Measurements from ENCODE around the gene SCN1A.
"Not testable (repeated sequence)": the region's sequence is repeated elsewhere in the genome, so short reads cannot be mapped to it uniquely, and the experiment has no call there.

SCN1A gene

DNA sequence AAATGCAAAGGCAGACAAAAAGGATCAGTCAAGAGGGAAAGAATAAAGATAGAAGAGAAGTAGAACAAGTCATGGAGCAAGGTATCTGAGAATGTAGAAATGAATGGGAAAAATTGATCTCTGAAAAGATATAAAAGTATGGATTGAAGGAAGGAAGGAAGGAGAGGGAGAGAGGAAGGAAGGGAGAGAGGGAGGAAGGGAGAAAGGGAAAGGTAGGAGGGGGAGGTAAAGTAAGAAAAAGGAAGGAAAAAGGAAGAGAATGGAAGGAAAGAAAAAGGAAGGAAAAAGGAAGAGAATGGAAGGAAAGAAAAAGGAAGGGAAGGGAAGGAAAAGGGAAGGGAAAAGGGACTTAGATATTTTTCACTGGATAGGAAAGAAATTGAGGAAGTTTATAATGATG, 142.7 kb downstream of the SCN1A start:
- H3K9ac ChIP-seq (ENCODE audit: insufficient read length, low read depth), result no peak overlapping the region
- H3K36me3 ChIP-seq (ENCODE audit: insufficient read depth, insufficient read length, low read length), result no peaks in the 10 kb centered on the region
- H3K4me1 ChIP-seq (ENCODE audit: insufficient read depth, insufficient read length), result no peaks in the 10 kb centered on the region
- no peaks in the 10 kb centered on the region for H3K27me3 ChIP-seq (ENCODE audit: insufficient read depth, insufficient read length)
- no peak for DNase-seq (ENCODE audit: low read depth, low spot score)
- no peak for TF ChIP-seq YY1 (IDR thresholded peaks at IDR 0.05; ENCODE audit: insufficient read depth, insufficient read length)
- no peak for TF ChIP-seq ZNF274 (IDR thresholded peaks at IDR 0.05; ENCODE audit: low read depth, low read length)
- TF ChIP-seq SUZ12 (IDR thresholded peaks at IDR 0.05; ENCODE audit: extremely low read depth, insufficient read depth, insufficient read length), result no peak
- H3K9me3 ChIP-seq (ENCODE audit: insufficient read depth, low read length), result no peaks in the 10 kb centered on the region
- H3K4me3 ChIP-seq (ENCODE audit: insufficient read length, low read depth), result no peak overlapping the region

DNA sequence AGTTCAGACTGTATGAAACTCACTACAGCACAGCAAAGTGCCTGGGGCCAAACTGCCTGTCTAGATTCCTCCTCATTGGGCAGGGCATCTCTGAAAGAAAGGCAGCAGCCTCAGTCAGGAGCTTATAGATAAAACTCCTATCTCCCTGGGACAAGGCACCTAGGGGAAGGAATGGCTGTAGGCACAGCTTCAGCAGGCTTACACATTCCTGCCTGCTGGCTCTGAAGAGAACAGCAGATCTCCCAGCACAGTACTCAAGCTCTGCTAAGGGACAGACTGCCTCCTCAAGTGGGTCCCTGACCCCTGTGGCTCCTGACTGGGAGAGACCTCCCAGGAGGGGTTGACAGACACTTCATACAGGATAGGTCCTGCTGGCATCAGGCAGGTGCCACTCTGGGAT, 155.7 kb downstream of the SCN1A start:
- not testable (repeated sequence) for H3K4me3 ChIP-seq (ENCODE audit: insufficient read length, low read depth); H3K4me1 ChIP-seq (ENCODE audit: insufficient read depth, insufficient read length); H3K36me3 ChIP-seq (ENCODE audit: insufficient read depth, insufficient read length, low read length); H3K9ac ChIP-seq (ENCODE audit: insufficient read length, low read depth); H3K27me3 ChIP-seq (ENCODE audit: insufficient read depth, insufficient read length); DNase-seq (ENCODE audit: low read depth, low spot score); H3K9me3 ChIP-seq (ENCODE audit: insufficient read depth, low read length)

DNA sequence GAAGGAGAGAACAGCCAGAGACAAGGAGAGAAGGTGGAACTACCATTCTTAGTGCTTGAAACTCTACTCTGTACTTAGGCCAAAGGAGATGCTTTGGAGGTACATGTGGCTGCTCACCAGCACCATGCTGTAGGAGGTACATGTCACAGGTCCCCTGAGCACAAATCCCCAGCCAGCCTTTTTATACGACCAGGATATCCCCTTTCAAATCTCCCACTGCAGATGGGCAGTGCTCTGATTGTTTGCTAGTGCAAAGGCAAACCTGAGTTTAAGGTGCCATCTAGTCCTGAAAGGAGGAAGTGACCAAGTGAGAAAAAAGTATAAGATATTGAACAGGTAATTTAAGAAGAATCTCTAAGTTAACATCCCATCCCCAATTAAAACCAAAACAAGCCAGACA, 157.2 kb downstream of the SCN1A start:
- H3K27me3 ChIP-seq (ENCODE audit: insufficient read depth, insufficient read length), result no peaks in the 10 kb centered on the region
- H3K4me3 ChIP-seq (ENCODE audit: insufficient read length, low read depth), result no peak overlapping the region
- H3K4me1 ChIP-seq (ENCODE audit: insufficient read depth, insufficient read length), result no peaks in the 10 kb centered on the region
- DNase-seq (ENCODE audit: low read depth, low spot score), result no peak
- no peaks in the 10 kb centered on the region for H3K9me3 ChIP-seq (ENCODE audit: insufficient read depth, low read length)
- TF ChIP-seq SUZ12 (IDR thresholded peaks at IDR 0.05; ENCODE audit: extremely low read depth, insufficient read depth, insufficient read length) (no peak), ZNF274 (IDR thresholded peaks at IDR 0.05; ENCODE audit: low read depth, low read length) (no peak), YY1 (IDR thresholded peaks at IDR 0.05; ENCODE audit: insufficient read depth, insufficient read length) (no peak)
- no peaks in the 10 kb centered on the region for H3K36me3 ChIP-seq (ENCODE audit: insufficient read depth, insufficient read length, low read length)
- no peak overlapping the region for H3K9ac ChIP-seq (ENCODE audit: insufficient read length, low read depth)

DNA sequence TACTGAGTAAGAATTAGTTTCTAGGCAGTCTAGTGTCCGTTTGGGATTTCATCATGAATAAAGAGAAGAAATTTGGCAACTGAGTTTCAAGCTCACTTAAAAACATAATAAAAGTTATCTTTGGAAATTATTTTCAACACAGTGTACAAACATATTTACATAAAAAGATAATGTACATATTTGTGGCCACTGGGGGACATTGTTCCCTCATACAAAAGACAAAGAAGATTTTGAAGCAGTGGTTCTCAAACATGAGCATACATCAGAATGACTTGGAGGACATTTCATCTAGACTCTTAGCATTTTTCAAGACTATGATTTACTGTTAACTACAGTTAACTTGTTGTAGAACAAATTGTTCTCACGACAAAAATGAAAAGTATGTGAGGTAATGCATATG, 158.6 kb downstream of the SCN1A start:
- H3K4me1 ChIP-seq (ENCODE audit: insufficient read depth, insufficient read length), result no peaks in the 10 kb centered on the region
- no peaks in the 10 kb centered on the region for H3K9me3 ChIP-seq (ENCODE audit: insufficient read depth, low read length)
- TF ChIP-seq YY1 (IDR thresholded peaks at IDR 0.05; ENCODE audit: insufficient read depth, insufficient read length) (no peak), ZNF274 (IDR thresholded peaks at IDR 0.05; ENCODE audit: low read depth, low read length) (no peak), SUZ12 (IDR thresholded peaks at IDR 0.05; ENCODE audit: extremely low read depth, insufficient read depth, insufficient read length) (no peak)
- DNase-seq (ENCODE audit: low read depth, low spot score), result no peak
- no peak overlapping the region for H3K9ac ChIP-seq (ENCODE audit: insufficient read length, low read depth)
- H3K27me3 ChIP-seq (ENCODE audit: insufficient read depth, insufficient read length), result no peaks in the 10 kb centered on the region
- no peaks in the 10 kb centered on the region for H3K36me3 ChIP-seq (ENCODE audit: insufficient read depth, insufficient read length, low read length)
- H3K4me3 ChIP-seq (ENCODE audit: insufficient read length, low read depth), result no peak overlapping the region

DNA sequence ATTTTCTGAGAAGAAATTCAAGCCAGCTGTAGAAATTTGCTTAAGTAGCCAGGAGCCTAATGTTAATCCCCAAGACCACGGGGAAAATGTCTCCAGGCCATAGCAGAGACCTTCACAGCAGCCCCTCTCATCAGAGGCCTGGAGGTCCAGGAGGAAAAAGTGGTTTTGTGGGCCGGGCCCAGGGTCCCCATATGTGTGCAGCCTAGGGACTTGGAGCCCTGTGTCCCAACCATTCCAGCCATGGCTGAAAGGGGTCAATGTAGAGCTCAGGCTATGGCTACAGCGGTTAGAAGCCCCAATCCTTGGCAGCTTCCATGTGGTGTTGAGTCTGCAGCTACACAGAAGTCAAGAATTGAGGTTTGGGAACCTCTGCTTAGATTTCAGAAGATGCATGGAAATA, 160.1 kb downstream of the SCN1A start:
- TF ChIP-seq ZNF274 (IDR thresholded peaks at IDR 0.05; ENCODE audit: low read depth, low read length), result no peak
- no peak for TF ChIP-seq YY1 (IDR thresholded peaks at IDR 0.05; ENCODE audit: insufficient read depth, insufficient read length)
- no peak for TF ChIP-seq SUZ12 (IDR thresholded peaks at IDR 0.05; ENCODE audit: extremely low read depth, insufficient read depth, insufficient read length)
- DNase-seq (ENCODE audit: low read depth, low spot score), result no peak
- no peak overlapping the region for H3K9ac ChIP-seq (ENCODE audit: insufficient read length, low read depth)
- no peaks in the 10 kb centered on the region for H3K36me3 ChIP-seq (ENCODE audit: insufficient read depth, insufficient read length, low read length)
- no peaks in the 10 kb centered on the region for H3K27me3 ChIP-seq (ENCODE audit: insufficient read depth, insufficient read length)
- H3K9me3 ChIP-seq (ENCODE audit: insufficient read depth, low read length), result no peaks in the 10 kb centered on the region
- no peak overlapping the region for H3K4me3 ChIP-seq (ENCODE audit: insufficient read length, low read depth)
- H3K4me1 ChIP-seq (ENCODE audit: insufficient read depth, insufficient read length), result no peaks in the 10 kb centered on the region

DNA sequence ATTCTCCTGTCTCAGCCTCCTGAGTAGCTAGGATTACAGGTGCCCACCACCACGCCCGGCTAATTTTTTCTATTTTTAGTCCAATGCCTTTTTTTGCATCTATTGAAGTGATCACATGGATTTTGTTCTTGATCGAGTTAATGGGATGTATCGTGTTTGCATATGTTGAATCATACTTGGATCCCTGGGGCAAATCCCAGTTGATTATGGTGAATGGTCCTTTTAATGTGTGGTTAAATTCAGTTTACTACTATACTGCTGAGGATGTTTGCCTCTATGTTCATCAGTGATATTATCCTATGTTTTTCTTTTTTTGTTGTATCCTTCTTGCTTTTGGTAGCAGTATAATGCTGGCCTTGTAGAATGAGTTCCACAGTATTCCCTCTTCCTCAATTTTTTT, 166.0 kb downstream of the SCN1A start:
- H3K27me3 ChIP-seq (ENCODE audit: insufficient read depth, insufficient read length), result no peaks in the 10 kb centered on the region
- no peaks in the 10 kb centered on the region for H3K4me1 ChIP-seq (ENCODE audit: insufficient read depth, insufficient read length)
- H3K36me3 ChIP-seq (ENCODE audit: insufficient read depth, insufficient read length, low read length), result no peaks in the 10 kb centered on the region
- DNase-seq (ENCODE audit: low read depth, low spot score), result no peak
- peaks cover 11% of the 10 kb centered on the region; the same call in 1 of the 2 replicates for H3K9me3 ChIP-seq (ENCODE audit: insufficient read depth, low read length)
- TF ChIP-seq ZNF274 (IDR thresholded peaks at IDR 0.05; ENCODE audit: low read depth, low read length) (no peak), SUZ12 (IDR thresholded peaks at IDR 0.05; ENCODE audit: extremely low read depth, insufficient read depth, insufficient read length) (no peak), YY1 (IDR thresholded peaks at IDR 0.05; ENCODE audit: insufficient read depth, insufficient read length) (no peak)
- H3K4me3 ChIP-seq (ENCODE audit: insufficient read length, low read depth), result no peak overlapping the region
- no peak overlapping the region for H3K9ac ChIP-seq (ENCODE audit: insufficient read length, low read depth)

DNA sequence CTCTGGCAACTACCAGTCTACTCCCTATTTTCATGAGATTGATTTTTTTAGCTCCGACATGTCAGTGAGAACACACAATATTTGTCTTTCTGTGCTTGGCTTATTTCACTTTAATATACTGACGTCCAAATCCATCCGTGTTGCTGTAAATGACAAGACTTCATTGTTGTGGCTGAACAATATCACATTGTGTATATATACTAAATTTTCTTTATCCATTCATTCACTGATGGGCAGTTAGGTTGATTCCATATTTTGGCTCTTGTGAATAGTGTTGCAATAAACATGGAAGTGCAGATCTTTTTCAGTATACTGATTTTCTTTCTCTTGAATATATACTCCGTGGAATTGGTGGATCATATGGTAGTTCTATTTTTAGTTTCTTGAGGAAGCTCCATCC, 168.4 kb downstream of the SCN1A start:
- Histone ChIP-seq H3K4me3 (ENCODE audit: insufficient read length, low read depth) (no peak overlapping the region), H3K27me3 (ENCODE audit: insufficient read depth, insufficient read length) (no peaks in the 10 kb centered on the region), H3K36me3 (ENCODE audit: insufficient read depth, insufficient read length, low read length) (no peaks in the 10 kb centered on the region), H3K4me1 (ENCODE audit: insufficient read depth, insufficient read length) (no peaks in the 10 kb centered on the region), H3K9ac (ENCODE audit: insufficient read length, low read depth) (no peak overlapping the region), H3K9me3 (ENCODE audit: insufficient read depth, low read length) (peaks cover 15% of the 10 kb centered on the region; the same call in 1 of the 2 replicates)
- DNase-seq (ENCODE audit: low read depth, low spot score), result no peak
- TF ChIP-seq ZNF274 (IDR thresholded peaks at IDR 0.05; ENCODE audit: low read depth, low read length), result no peak
- no peak for TF ChIP-seq YY1 (IDR thresholded peaks at IDR 0.05; ENCODE audit: insufficient read depth, insufficient read length)
- TF ChIP-seq SUZ12 (IDR thresholded peaks at IDR 0.05; ENCODE audit: extremely low read depth, insufficient read depth, insufficient read length), result no peak

All from NT2/D1 (cell line).